ENCODE measurements around the gene NOB1. TPM values are rescaled to one million over a fixed set of nuclear protein-coding genes. Genes with fewer than 3 reads are reported as not detected.

NOB1 gene
- polyA plus RNA-seq, 12 donors: 36.5 to 78.6 (median 45.1) TPM; not detected in 1

DNA sequence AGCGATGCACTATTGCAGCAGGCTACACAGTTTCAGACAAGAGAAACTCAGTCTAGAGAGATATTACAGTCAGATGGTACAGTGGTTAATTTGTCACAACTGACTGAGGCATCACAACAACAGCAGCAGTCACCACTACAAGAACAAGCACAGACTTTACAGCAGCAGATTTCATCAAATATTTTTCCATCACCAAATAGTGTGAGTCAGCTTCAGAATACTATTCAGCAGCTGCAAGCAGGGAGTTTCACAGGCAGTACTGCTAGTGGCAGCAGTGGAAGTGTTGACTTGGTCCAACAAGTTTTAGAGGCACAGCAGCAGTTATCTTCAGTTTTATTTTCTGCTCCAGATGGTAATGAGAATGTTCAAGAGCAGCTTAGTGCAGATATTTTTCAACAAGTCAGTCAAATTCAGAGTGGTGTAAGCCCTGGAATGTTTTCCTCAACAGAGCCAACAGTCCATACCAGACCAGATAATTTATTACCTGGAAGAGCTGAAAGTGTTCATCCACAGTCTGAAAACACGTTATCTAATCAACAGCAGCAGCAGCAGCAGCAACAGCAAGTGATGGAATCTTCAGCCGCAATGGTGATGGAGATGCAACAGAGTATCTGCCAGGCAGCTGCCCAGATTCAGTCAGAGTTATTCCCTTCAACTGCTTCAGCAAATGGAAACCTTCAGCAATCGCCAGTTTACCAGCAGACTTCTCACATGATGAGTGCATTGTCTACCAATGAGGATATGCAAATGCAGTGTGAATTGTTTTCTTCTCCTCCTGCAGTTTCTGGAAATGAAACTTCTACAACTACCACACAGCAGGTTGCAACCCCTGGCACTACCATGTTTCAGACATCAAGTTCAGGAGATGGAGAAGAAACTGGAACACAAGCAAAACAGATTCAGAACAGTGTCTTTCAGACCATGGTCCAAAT is 62.5 kb downstream of the NOB1 start:
- no peak for DNase-seq

Other genes with a start within 250 kb of the NOB1 start
- gene NFAT5, start 189.0 kb downstream of the NOB1 start, polyA plus RNA-seq (ENCODE audit: insufficient read length in 12 of 12): 10 to 100 TPM in 11 of 12 donors, not detected in 1; 13.4 to 36.2 (median 17.9) TPM
- 1 to 10 TPM in 11 of 12 donors, not detected in 1; 4.5 to 9.7 (median 6.7) TPM for gene NQO1, start 28.4 kb downstream of the NOB1 start, polyA plus RNA-seq (ENCODE audit: insufficient read length in 12 of 12)
- gene WWP2, start 7.4 kb upstream of the NOB1 start, polyA plus RNA-seq (ENCODE audit: insufficient read length in 12 of 12): 10 to 100 TPM in 11 of 12 donors, not detected in 1; 15.0 to 24.2 (median 15.9) TPM
- under 1 TPM in 9 of 12 donors, not detected in 3; 0.16 to 0.90 (median 0.56) TPM for gene CLEC18A, start 196.4 kb upstream of the NOB1 start, polyA plus RNA-seq (ENCODE audit: insufficient read length in 12 of 12)